GM12878 (cell line): ENCODE measurements around the gene FREM3.

Experiments used
- CTCF ChIP-seq, 3 experiments: IDR thresholded peaks in 2 of 3; conservative IDR thresholded peaks in 1 of 3; 2 replicates each; pipeline ENCODE4 v1.5.1; 2011; ENCODE audit warnings: low read depth in 3 of 3, low read length in 3 of 3, mild to moderate bottlenecking in 3 of 3, control low read depth in 2 of 3, moderate library complexity in 2 of 3, inconsistent platforms in 1 of 3, mixed read lengths in 1 of 3; ENCODE audit not compliant: control insufficient read depth in 2 of 3, insufficient read depth in 1 of 3; ENCODE audit errors: extremely low read depth in 1 of 3
- MXI1 ChIP-seq: fragments of 150-350 bp; IDR thresholded peaks from 2 replicates; pipeline ENCODE4 v1.6.1; 2011; ENCODE audit warnings: low read depth, mild to moderate bottlenecking, inconsistent platforms, low read length, improper control_type of control experiment
- RELA ChIP-seq: fragments of 450-650 bp; IDR thresholded peaks from 2 replicates; pipeline ENCODE4 v1.8.0; 2014; ENCODE audit warnings: borderline replicate concordance; ENCODE audit not compliant: partially characterized antibody
- SIN3A ChIP-seq: IDR thresholded peaks from 2 replicates; pipeline ENCODE4 v1.6.1; 2012; ENCODE audit warnings: low read depth, low read length, improper control_type of control experiment
- ZNF24 ChIP-seq: fragments of 450-650 bp; IDR thresholded peaks from 2 replicates; pipeline ENCODE4 v1.6.1; 2017; ENCODE audit warnings: antibody characterized with exemption, mild to moderate bottlenecking

GRCh38 chr4:143581331-143581946, 119.0 kb downstream of the FREM3 start:
- peak in 1 of 3 experiments; percentile 5; a peak in 1 of 6 replicates for TF ChIP-seq CTCF (IDR thresholded peaks at IDR 0.05 in 2 of 3, conservative IDR thresholded peaks at IDR 0.05 in 1 of 3; ENCODE audit: control insufficient read depth in 2 of 3, extremely low read depth in 1 of 3, insufficient read depth in 1 of 3, low read depth in 3 of 3, low read length in 3 of 3)
- TF ChIP-seq SIN3A = no peak
- TF ChIP-seq ZNF24 = no peak
- TF ChIP-seq MXI1 = no peak
- TF ChIP-seq RELA = no peak
